ENCODE data around the gene HMX2.

GRCh38 chr10:123156078-123156477 lies 8.1 kb downstream of the HMX2 start:
- TF ChIP-seq CTCF (IDR thresholded peaks at IDR 0.05; ENCODE audit: poor library complexity, severe bottlenecking) = no peak
- TF ChIP-seq EZH2 (IDR thresholded peaks at IDR 0.05; ENCODE audit: borderline replicate concordance, insufficient read depth, low read length, poor library complexity, severe bottlenecking) = no peak
- no peak for TF ChIP-seq MXI1 (conservative IDR thresholded peaks at IDR 0.05; ENCODE audit: poor library complexity, severe bottlenecking)
- TF ChIP-seq POLR2AphosphoS5 (IDR thresholded peaks at IDR 0.05) = no peak
- no peak for TF ChIP-seq EP300 (conservative IDR thresholded peaks at IDR 0.05; ENCODE audit: poor library complexity, severe bottlenecking)

Data from neural cell (in vitro differentiated cells).